Measurements from ENCODE around the gene SLC47A1. TPM values are rescaled to one million over a fixed set of nuclear protein-coding genes. Genes with fewer than 3 reads are reported as not detected.

The SLC47A1 gene
- total and polyA plus RNA-seq, 2 of the 13 experiments (the other 11 are each of a cell fraction or from before 2014, with no cell fraction given) = 42.1 to 67.5 TPM

- Histone ChIP-seq H3K79me2 (ENCODE audit: insufficient read depth, low read length) (no peaks in the 10 kb centered on the region), H3K4me1 (ENCODE audit: insufficient read depth, low read length) (no peaks in the 10 kb centered on the region), H3K4me2 (ENCODE audit: low read depth, low read length) (no peak overlapping the region), H4K20me1 (ENCODE audit: insufficient read depth, low read length) (no peaks in the 10 kb centered on the region), H3K4me3 (replicated peaks in 1 of 3; ENCODE audit: insufficient read depth in 1 of 3, low read depth in 2 of 3, low read length in 3 of 3) (no peak overlapping the region), H3K9ac (ENCODE audit: insufficient read depth, low read depth, low read length) (no peak overlapping the region), H2AFZ (ENCODE audit: low read length) (no peak overlapping the region), H3K27ac (ENCODE audit: extremely low read length, insufficient read depth, low read length) (no peak overlapping the region), H3K27me3 (ENCODE audit: control insufficient read depth in 1 of 2, insufficient read depth in 2 of 2, low read length in 2 of 2) (peaks cover 0 to 25% of the 10 kb centered on the region in 2 experiments; a peak in 2 of 5 replicates), H3K36me3 (replicated peaks in 1 of 2; ENCODE audit: control insufficient read depth in 1 of 2, insufficient read depth in 2 of 2, low read length in 2 of 2) (no peaks in the 10 kb centered on the region), H3K9me3 (ENCODE audit: low read length) (no peaks in the 10 kb centered on the region)
- FAIRE-seq = no peak
- CTCF ChIA-PET (ENCODE audit: low intra/inter-chr PET ratio, low total read pairs) = no interaction called here
- WGBS (ENCODE audit: low lambda C conversion rate) = 57% methylated on average over 12 of the region's 12 CpGs
- POLR2A ChIA-PET = no interaction called here
- no TSS peak for BruUV-seq (replicated peaks)
- intact Hi-C loops (cut with micrococcal nuclease; ENCODE audit: unreplicated experiment) = no loop called here
- no peak for DNase-seq (ENCODE audit: low spot score)
- in situ Hi-C loops (cut with HindIII; ENCODE audit: extremely low pct_ligation_motif_present, low pct_unique_long_range_greater_than_20kb) = no loop called here
- no peak for ATAC-seq
- no peak for TF ChIP-seq EP300 (IDR thresholded peaks at IDR 0.05; ENCODE audit: low read depth in 2 of 2, low read length in 2 of 2)
- no peak for TF ChIP-seq EP300 (CRISPR knock-in tag; IDR thresholded peaks at IDR 0.05; ENCODE audit: borderline replicate concordance)
- TF ChIP-seq ZNF282 (IDR thresholded peaks at IDR 0.05; ENCODE audit: partially characterized antibody) = no peak
- no peak for TF ChIP-seq ZNF441 (CRISPR knock-in tag; IDR thresholded peaks at IDR 0.05; ENCODE audit: borderline replicate concordance)
- no peak for TF ChIP-seq PBX2 (CRISPR knock-in tag; IDR thresholded peaks at IDR 0.05)
- TF ChIP-seq CSRNP2 (CRISPR knock-in tag; conservative IDR thresholded peaks at IDR 0.05; ENCODE audit: low read depth) = no peak
- no peak for TF ChIP-seq TAF15 (IDR thresholded peaks at IDR 0.05; ENCODE audit: low read depth, low read length, poor library complexity, severe bottlenecking)
- TF ChIP-seq CSRNP1 (CRISPR knock-in tag; IDR thresholded peaks at IDR 0.05) = no peak
- TF ChIP-seq HNF1A (IDR thresholded peaks at IDR 0.05; ENCODE audit: low read depth) = no peak
- no peak for TF ChIP-seq HNF1A (CRISPR knock-in tag; IDR thresholded peaks at IDR 0.05; ENCODE audit: borderline replicate concordance)
- TF ChIP-seq NFKB2 (CRISPR knock-in tag; IDR thresholded peaks at IDR 0.05; ENCODE audit: borderline replicate concordance) = no peak
- no peak for TF ChIP-seq ZNF780A (CRISPR knock-in tag; IDR thresholded peaks at IDR 0.05)
- no peak for TF ChIP-seq SMAD1 (CRISPR knock-in tag; IDR thresholded peaks at IDR 0.05; ENCODE audit: borderline replicate concordance, low read depth)
- TF ChIP-seq ZNF260 (CRISPR knock-in tag; IDR thresholded peaks at IDR 0.05; ENCODE audit: borderline replicate concordance, low read depth) = no peak
- TF ChIP-seq ERF (CRISPR knock-in tag; IDR thresholded peaks at IDR 0.05) = no peak
These were observed 46.5 kb upstream of the SLC47A1 start for GRCh38 chr17:19487024-19487600.
